GM12801 (cell line): ENCODE results near the gene TSPAN5.

ENCODE experiments used
- TF ChIP-seq, protein P1 (sequence below): IDR thresholded peaks from one replicate; pipeline ENCODE4 v1.5.1; 2011; ENCODE audit warnings: control low read depth; ENCODE audit not compliant: insufficient read length; ENCODE audit errors: extremely low read depth

The TSPAN5 gene

GRCh38 chr4:98652996-98653395 is 5.4 kb downstream of the TSPAN5 start:
- TF ChIP-seq, protein P1, sequence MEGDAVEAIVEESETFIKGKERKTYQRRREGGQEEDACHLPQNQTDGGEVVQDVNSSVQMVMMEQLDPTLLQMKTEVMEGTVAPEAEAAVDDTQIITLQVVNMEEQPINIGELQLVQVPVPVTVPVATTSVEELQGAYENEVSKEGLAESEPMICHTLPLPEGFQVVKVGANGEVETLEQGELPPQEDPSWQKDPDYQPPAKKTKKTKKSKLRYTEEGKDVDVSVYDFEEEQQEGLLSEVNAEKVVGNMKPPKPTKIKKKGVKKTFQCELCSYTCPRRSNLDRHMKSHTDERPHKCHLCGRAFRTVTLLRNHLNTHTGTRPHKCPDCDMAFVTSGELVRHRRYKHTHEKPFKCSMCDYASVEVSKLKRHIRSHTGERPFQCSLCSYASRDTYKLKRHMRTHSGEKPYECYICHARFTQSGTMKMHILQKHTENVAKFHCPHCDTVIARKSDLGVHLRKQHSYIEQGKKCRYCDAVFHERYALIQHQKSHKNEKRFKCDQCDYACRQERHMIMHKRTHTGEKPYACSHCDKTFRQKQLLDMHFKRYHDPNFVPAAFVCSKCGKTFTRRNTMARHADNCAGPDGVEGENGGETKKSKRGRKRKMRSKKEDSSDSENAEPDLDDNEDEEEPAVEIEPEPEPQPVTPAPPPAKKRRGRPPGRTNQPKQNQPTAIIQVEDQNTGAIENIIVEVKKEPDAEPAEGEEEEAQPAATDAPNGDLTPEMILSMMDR: no peak

DNA sequence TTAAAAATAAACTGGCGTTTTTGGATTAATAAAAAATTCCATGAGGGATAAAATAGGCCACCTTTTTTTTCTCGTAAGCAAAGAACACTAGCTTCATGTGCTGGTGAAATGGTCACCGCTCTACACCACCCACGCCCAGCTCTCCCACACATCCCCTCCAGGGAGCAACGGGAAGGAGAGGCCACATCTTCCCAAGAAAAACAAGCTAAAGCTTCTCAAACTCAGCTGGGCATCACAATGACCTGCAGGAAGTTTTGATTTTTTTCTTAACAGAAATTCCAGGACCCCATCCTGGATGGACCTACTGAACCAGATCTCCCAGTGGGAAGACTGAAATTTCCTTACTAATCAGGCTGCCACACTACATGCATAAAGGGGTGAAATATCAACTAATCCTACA is 9.8 kb downstream of the TSPAN5 start:
- TF ChIP-seq, protein P1: no peak

DNA sequence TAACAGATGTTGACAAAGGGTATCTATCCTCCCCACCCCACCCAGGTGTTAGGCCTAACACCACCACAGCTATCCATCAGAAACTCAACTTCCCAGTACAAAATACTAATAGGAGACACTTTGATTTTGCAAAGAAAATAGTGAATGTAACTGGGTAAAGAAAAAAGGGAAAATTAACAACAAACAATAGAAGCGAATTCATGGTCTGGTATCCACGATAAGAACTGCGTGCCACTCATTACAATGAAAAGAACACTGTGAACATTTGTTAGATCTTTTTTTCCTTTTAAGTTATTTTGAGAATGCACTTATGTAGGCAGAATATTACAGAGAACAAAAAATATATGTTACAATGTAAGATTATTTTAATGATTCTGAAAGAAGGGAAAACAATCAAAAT is 12.0 kb downstream of the TSPAN5 start:
- TF ChIP-seq, protein P1: no peak

DNA sequence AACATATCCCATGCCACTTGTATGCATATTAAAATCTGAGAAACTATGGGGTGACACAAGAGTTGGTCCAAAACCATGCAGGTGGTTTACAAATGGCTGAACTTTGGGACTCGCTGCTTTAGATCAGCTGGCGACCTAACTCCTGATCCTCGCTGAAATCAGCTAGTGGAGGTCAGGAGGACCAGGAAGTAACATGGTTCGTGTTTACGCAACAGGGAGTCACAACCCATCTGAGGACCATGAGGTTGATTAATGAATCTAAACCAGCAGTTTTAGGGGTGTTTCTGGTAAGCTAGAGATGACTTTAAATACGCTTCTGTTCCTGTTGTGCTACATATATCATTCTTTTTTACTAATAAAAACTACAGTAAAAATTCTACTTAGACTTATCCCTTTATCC is 12.9 kb downstream of the TSPAN5 start:
- TF ChIP-seq, protein P1: no peak

DNA sequence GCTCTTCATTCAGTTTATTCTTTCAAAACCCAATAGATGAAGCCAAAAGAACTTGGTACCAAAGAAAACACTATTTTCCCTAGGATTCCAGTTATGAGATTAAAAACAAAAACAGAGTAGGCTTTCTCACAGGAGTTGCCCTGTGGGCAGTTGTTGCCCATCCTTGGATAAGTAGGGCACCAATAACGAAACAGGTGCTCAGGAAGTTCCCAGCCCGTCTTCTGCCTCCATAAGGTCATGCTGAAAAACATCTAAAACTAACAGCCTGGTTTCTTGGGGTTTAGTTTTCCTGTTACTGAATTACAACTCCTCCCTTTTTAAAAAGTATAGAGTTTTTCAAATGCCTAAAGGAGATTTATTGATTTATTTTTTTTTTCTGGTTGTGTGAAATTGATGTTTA is 14.7 kb downstream of the TSPAN5 start:
- TF ChIP-seq, protein P1: no peak

- TF ChIP-seq, protein P1: no peak
Observed at GRCh38 chr4:98642991-98643426, 15.4 kb downstream of the TSPAN5 start.

DNA sequence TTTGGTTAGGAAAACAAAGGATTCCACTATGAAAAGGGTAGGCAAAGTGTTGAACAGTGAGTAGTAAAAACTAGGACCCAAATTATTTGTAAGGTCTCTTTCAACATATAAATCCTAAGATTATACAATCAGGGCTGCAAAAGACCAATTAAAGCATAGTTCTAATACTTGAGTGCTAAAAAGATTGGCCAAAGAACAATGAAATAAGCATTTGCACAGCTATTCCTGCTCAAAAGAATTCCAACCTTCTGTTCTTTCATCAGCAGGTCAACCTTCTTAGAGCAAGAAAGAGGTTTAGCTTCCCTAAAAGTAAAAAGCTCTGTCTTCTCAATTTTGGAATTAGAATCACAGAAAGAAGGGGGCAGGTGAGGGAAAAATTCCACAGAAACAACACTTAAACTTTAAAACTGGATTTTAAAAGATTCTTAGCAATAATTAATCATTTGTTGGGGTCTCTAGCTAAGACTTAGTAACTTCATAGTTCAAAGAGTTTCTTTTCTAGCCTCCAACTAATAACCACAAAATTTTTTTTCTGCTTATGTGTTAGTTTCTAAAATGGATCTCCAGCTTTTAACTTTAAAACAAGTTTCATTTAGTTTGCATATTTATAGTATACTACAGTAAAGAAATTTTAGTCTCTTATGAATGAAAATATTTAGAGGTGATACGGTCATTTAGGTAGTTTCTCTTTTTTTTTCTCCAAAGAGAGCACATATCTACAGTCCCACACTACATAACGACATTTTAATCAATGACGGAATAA is 16.3 kb downstream of the TSPAN5 start:
- TF ChIP-seq, protein P1: no peak
